Cardiac muscle cell (in vitro differentiated cells and primary cell): ENCODE data around the gene KIF24. TPM values are rescaled to one million over a fixed set of nuclear protein-coding genes. Genes with fewer than 3 reads are reported as not detected.
"Not testable (repeated sequence)": the region's sequence is repeated elsewhere in the genome, so short reads cannot be mapped to it uniquely, and the experiment has no call there.

Source experiments
- DNase-seq, 2 donors: peaks; one replicate each; pipeline versions ENCODE4 v3.0.0 to v3.0.0-alpha.2; 2010 to 2017; ENCODE audit warnings: low read depth in 1 of 2, low spot score in 1 of 2
- H3K27ac ChIP-seq: fragments of 200-600 bp; sonication (generic); 2 replicates; pipeline ENCODE4 v1.5.1; 2016
- H3K27me3 ChIP-seq: fragments of 200-600 bp; sonication (generic); 2 replicates; pipeline ENCODE4 v1.6.0; 2016; ENCODE audit warnings: control low read depth
- H3K36me3 ChIP-seq: fragments of 200-600 bp; sonication (generic); 2 replicates; pipeline ENCODE4 v1.5.1; 2016; ENCODE audit warnings: control low read depth
- H3K4me1 ChIP-seq: fragments of 200-600 bp; sonication (generic); 2 replicates; pipeline ENCODE4 v1.8.1; 2017; ENCODE audit warnings: low read depth, mild to moderate bottlenecking, mixed run types
- H3K4me3 ChIP-seq: fragments of 200-600 bp; sonication (generic); 2 replicates; pipeline ENCODE4 v1.5.1; 2016; ENCODE audit warnings: mild to moderate bottlenecking
- H3K9me3 ChIP-seq: fragments of 200-600 bp; sonication (generic); 2 replicates; pipeline ENCODE4 v1.5.1; 2017; ENCODE audit warnings: low read depth, mild to moderate bottlenecking, control low read depth
- polyA plus RNA-seq: library from polyadenylated mRNA; unstranded; fragments of >200 nt; fragmentation: Nextera tagmentation; extraction: Ambion mirVana; gene quantifications from 2 replicates; pipeline ENCODE4 v1.2.1, GENCODE V29; 2016
- total RNA-seq: library from RNA; depleted of rRNA; stranded (reverse); fragments of >200 nt; gene quantifications from 2 replicates; pipeline ENCODE4 v1.2.3, GENCODE V29; 2016
- TF ChIP-seq, protein P1 (sequence below): IDR thresholded peaks from 2 replicates; pipeline ENCODE4 v1.5.1; 2012; ENCODE audit warnings: low read depth, mild to moderate bottlenecking, low read length

The KIF24 gene
- total and polyA plus RNA-seq, 2 experiments from 2014 or later: 1.6 to 5.8 TPM

DNA sequence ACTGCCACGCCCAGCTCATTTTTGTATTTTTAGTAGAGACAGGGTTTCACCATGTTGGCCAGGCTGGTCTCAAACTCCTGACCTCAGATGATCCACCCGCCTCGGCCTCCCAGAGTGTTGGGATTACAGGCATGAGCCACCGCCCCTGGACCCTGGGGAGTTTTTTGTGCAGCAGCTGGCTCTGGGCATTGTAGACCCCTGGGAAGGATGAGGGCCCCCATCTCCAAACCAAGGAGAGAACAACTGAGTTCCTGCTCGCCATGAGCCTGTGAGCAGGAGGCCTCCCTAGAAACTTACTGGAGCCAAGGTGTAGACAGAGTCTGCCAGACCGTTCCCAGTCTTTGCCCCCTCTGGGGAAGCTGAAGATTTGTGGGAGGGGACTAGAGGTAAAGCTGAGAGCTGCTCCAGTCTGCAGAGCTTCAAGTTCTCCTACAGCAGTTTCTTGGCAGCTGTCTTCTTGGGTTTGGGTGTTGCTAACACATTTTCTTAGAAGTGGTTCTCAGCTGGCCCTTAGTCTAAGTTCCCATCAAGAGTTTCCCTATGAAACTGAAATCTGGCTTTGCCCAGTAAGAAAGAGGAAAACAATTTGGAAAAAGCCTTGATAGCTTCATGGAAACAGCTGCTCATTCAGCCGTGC is 12.7 kb upstream of the KIF24 start:
- H3K4me3 ChIP-seq: no peak overlapping the region
- DNase-seq: no peak
- TF ChIP-seq, protein P1, sequence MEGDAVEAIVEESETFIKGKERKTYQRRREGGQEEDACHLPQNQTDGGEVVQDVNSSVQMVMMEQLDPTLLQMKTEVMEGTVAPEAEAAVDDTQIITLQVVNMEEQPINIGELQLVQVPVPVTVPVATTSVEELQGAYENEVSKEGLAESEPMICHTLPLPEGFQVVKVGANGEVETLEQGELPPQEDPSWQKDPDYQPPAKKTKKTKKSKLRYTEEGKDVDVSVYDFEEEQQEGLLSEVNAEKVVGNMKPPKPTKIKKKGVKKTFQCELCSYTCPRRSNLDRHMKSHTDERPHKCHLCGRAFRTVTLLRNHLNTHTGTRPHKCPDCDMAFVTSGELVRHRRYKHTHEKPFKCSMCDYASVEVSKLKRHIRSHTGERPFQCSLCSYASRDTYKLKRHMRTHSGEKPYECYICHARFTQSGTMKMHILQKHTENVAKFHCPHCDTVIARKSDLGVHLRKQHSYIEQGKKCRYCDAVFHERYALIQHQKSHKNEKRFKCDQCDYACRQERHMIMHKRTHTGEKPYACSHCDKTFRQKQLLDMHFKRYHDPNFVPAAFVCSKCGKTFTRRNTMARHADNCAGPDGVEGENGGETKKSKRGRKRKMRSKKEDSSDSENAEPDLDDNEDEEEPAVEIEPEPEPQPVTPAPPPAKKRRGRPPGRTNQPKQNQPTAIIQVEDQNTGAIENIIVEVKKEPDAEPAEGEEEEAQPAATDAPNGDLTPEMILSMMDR: no peak
- H3K36me3 ChIP-seq: peaks cover 16% of the 10 kb centered on the region
- H3K4me1 ChIP-seq: no peaks in the 10 kb centered on the region
- no peak overlapping the region for H3K27ac ChIP-seq
- no peaks in the 10 kb centered on the region for H3K27me3 ChIP-seq
- H3K9me3 ChIP-seq: no peaks in the 10 kb centered on the region

DNA sequence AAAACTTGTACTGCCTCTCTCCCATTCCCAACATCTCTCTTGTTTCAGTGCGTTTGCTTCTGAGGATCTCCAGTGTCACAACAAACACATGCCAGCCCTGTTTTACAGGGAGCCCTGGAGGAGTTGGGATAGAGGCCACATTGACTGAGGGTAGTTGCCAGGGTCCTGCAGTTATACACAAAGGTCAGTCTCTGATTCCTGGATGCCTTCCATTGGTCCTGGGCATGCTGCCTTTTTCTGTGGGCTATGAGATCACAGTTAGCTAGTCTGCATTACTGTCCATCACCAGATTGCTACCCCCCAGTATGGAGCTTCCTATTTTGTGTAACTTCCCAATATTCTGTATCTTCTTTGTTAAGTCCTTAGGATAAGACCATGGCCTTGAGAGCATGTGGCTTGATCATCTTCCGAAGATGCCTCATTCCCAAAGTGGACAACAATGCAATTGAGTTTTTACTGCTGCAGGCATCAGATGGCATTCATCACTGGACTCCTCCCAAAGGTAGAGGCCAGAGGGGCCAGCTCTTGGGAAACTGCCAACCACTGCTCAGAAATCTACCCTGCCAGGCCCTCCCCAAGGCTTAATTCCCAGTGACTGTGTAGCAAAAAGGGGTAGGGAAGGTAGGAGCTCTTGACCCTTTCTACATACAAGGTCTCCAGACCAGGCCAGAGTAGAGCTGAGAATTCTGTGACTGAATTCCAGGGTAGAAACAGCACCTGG is 9.8 kb upstream of the KIF24 start:
- Histone ChIP-seq H3K36me3 (peaks cover 16% of the 10 kb centered on the region), H3K4me3 (no peak overlapping the region), H3K27ac (no peak overlapping the region), H3K4me1 (no peaks in the 10 kb centered on the region), H3K9me3 (no peaks in the 10 kb centered on the region), H3K27me3 (no peaks in the 10 kb centered on the region)
- DNase-seq: no peak
- TF ChIP-seq, protein P1: no peak

DNA sequence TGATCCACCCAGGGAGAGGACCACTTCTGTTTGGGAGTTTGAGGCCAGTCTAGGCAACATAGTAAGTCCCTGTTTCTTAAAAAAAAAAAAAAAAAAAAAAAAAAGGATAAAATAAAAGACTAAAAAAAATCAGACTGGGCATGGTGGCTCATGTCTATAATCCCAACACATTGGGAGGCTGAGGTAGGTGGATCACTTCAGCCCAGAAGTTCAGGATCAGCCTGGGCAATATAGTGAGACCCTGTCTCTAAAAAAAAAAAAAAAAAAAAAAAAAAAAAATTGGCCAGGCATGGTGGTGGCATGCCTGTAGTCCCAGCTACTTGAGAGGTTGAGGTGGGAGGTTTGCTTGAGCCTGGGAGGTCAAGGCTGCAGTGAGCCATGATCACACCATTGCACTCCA is 9.0 kb upstream of the KIF24 start:
- H3K9me3 ChIP-seq, H3K4me1 ChIP-seq, H3K27me3 ChIP-seq, DNase-seq, H3K4me3 ChIP-seq, H3K27ac ChIP-seq: not testable (repeated sequence)
- peaks cover 14% of the 10 kb centered on the region for H3K36me3 ChIP-seq

DNA sequence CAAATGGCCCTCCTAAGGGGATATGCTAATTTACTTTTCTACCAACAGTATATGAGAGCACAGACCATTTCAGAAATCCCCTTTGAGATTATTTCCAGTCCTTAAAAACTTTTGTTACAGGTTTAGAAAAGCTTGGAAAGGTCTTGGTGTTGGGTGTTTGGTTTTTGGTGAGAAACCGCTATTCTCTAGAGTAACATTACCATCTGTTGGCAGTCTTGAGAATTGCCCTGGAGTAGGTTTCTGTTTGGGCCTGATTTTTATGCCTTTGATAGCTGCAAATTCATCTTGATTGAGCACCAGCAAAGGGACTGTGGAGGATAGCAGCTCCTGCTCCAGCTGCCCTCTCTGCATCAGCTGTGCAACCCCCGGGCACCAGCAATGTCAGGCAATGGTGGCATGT is 8.3 kb upstream of the KIF24 start:
- peak in 1 of 2 donors; percentile 7 for DNase-seq
- H3K9me3 ChIP-seq: no peaks in the 10 kb centered on the region
- H3K27ac ChIP-seq: no peak overlapping the region
- TF ChIP-seq, protein P1: peak; percentile 25
- H3K4me1 ChIP-seq: no peaks in the 10 kb centered on the region
- H3K4me3 ChIP-seq: no peak overlapping the region
- peaks cover 14% of the 10 kb centered on the region for H3K36me3 ChIP-seq
- H3K27me3 ChIP-seq: no peaks in the 10 kb centered on the region

DNA sequence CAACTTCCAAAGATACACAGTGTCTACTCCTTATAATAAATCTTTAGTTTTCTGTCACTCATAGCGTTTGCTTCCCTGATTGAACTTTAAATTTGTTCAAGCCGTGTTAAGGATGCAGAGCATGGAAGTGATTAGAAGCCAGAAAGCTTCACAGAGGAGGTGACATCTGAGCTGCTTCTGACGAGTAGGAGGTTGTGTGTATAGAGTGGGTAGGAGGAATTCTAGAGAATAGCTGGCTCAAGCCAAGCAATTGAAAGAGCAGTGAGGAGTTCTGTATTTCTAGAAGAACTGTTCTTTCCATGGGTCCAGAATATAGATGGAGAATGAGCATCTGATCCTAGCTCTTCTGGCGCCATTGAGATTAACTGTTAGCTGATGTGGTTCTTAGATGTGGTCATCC is 6.3 kb upstream of the KIF24 start:
- no peak for DNase-seq
- Histone ChIP-seq H3K4me1 (no peaks in the 10 kb centered on the region), H3K27ac (no peak overlapping the region), H3K27me3 (no peaks in the 10 kb centered on the region), H3K36me3 (peaks cover 12% of the 10 kb centered on the region), H3K4me3 (no peak overlapping the region), H3K9me3 (no peaks in the 10 kb centered on the region)
- TF ChIP-seq, protein P1: no peak

DNA sequence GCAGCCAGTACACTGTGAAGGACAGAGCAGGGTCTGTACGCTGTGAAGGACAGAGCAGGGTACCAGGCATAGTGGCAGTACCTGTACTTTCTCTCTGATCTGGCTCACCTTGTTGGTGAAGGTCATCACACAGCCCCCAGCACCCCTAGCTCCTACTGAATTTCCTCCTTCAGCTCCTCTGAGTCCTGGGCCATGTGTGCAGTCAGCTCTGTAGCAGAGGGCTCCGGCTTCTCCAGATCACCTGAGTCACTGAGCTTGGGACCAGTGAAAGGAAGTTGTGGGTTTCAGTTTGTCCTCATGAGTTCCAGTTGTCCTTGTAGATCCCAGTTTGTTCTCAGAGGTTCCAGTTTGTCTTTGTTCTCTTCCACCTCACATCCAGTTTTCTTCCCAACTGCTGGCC is 5.8 kb upstream of the KIF24 start:
- H3K27ac ChIP-seq: no peak overlapping the region
- H3K27me3 ChIP-seq: no peaks in the 10 kb centered on the region
- H3K36me3 ChIP-seq: peaks cover 9% of the 10 kb centered on the region
- no peak overlapping the region for H3K4me3 ChIP-seq
- DNase-seq: no peak
- TF ChIP-seq, protein P1: no peak
- H3K9me3 ChIP-seq: no peaks in the 10 kb centered on the region
- no peaks in the 10 kb centered on the region for H3K4me1 ChIP-seq
